Midbrain (tissue), 1 donor: ENCODE data around the gene PKM.

ENCODE experiments used
- DNase-seq: peaks from one replicate; lab custom pipeline; 2025; lab: John Stamatoyannopoulos, UW

Gene PKM

GRCh38 chr15:72200395-72201237 lies 30.4 kb downstream of the PKM start:
- no peak for DNase-seq

DNA sequence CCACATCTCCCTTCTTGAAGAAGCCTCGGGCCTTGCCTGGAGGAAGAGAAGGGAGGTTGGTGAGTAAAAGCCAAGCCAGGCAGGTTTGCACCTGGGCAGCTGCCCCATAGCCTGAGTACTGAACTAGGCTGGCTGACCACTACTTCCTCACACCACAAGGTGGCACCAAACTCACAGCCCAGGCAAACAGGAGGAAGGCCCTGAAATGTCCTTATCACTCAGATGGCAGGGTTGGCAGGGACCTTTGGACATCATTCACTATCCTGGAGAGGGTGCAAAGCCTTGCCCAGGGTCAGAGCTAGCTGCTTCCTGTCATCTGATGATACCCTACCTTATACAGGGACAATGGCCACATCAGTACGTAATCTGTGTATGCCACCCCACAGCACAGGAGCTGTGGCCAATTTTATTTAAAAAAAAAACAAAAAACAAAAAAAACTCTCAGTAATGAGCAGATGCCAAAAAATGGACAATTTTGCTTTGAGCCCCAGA lies 31.2 kb downstream of the PKM start:
- peak; percentile 73 for DNase-seq

GRCh38 chr15:72199205-72199515 lies 31.8 kb downstream of the PKM start:
- DNase-seq: no peak

GRCh38 chr15:72198356-72199204 lies 32.4 kb downstream of the PKM start:
- no peak for DNase-seq

- DNase-seq: peak; percentile 14
Observed at GRCh38 chr15:72197460-72198355, 33.3 kb downstream of the PKM start, which contains the start of gene GRAMD2A. TSS of gene GRAMD2A (minus strand) at chr15:72197787.

GRCh38 chr15:72197041-72197459 lies 33.9 kb downstream of the PKM start:
- DNase-seq: peak; percentile 25

GRCh38 chr15:72196409-72197040 lies 34.5 kb downstream of the PKM start:
- no peak for DNase-seq

- DNase-seq: peak; percentile 29
Observed at GRCh38 chr15:72195101-72195511, 35.9 kb downstream of the PKM start.

- DNase-seq: no peak
Observed at GRCh38 chr15:72193836-72194396, 37.1 kb downstream of the PKM start.

GRCh38 chr15:72192416-72192815 lies 38.6 kb downstream of the PKM start:
- no peak for DNase-seq

GRCh38 chr15:72189250-72189902 lies 41.6 kb downstream of the PKM start:
- DNase-seq: no peak

DNA sequence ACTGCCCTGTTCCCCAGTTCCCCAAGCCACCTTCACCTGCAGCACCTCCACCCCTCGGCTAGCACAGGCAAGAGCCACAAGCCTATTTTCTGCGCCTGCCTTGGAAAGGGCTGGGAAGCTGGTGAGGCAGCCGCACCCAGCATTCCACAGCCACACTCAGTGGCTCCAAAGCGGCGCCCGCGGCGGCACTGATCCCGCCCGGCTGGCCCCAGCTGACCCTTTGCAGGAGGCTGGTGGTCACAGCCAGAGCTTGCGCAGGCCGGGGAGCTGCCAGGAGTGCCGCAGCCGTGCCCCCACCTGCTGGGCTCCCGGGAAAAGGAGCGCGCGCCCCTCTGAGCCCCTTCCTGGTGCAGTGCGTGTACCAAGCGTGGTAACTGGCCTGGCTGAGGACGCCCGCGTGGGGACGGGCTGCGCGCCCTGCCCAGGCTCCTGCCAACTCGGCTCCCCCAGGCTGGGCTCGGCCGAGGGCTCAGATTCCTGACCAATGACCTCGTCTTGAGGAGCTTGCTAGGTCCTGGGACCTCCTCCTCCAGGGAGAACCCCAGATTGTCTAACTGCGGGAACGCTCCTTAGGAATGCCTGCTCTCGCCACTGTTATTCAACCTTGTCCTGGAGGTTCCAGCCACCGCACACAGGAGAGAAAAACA lies 46.7 kb downstream of the PKM start:
- DNase-seq: no peak

- DNase-seq: no peak
Observed at GRCh38 chr15:72183781-72184164, 47.2 kb downstream of the PKM start.

- DNase-seq: no peak
Observed at GRCh38 chr15:72182673-72183072, 48.3 kb downstream of the PKM start.

- DNase-seq: no peak
Observed at GRCh38 chr15:72182244-72182643, 48.7 kb downstream of the PKM start.

- no peak for DNase-seq
Observed at GRCh38 chr15:72180761-72181324, 50.1 kb downstream of the PKM start.

GRCh38 chr15:72179950-72180581 lies 50.9 kb downstream of the PKM start:
- peak; percentile 88 for DNase-seq

DNA sequence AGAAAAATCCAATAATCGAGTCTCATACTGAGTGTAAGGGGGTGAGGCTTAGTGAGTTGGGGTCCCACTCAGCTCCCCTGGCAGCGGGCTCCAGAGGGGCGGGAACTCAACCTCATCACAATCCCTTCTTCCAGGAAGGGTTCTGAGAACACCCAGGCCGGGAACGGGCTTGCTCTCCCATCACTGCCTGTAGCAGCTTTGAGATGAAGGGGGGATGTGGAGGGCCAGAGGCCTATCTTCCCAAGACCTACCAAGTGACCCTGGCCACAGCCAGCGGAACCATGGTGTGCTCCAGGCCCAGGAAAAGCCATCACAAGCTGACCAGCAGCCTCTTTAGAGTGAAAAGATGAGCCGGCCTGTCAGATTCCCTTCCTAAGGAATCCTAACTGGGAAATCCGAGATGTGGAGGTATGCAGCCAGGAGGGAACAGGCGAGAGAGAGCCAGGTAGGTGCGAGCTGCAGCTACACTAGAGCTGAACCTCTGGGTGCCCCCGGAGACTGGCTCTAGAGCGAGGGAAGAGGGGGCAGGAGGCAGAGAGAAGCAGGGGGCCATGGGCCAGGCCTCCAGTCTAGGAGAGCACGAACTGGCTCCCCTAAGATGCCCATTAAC lies 51.9 kb downstream of the PKM start:
- no peak for DNase-seq

- DNase-seq: no peak
Observed at GRCh38 chr15:72176743-72177142, 54.2 kb downstream of the PKM start.
